HG03575 (cell line): Measurements from ENCODE around the gene RFPL2.
"Not testable (repeated sequence)": the region's sequence is repeated elsewhere in the genome, so short reads cannot be mapped to it uniquely, and the experiment has no call there.

Experiments used
- ATAC-seq: cut with Tn5 transposase; IDR thresholded peaks from one replicate; pipeline ENCODE4 v1.9.1; 2021; ENCODE audit not compliant: unreplicated experiment, insufficient number of reproducible peaks, low FRiP score; ENCODE audit errors: extremely low read depth

RFPL2 gene

GRCh38 chr22:32175683-32176644 lies 28.9 kb downstream of the RFPL2 start:
- no peak for ATAC-seq

- no peak for ATAC-seq
Observed at GRCh38 chr22:32175115-32175514, 29.8 kb downstream of the RFPL2 start.

GRCh38 chr22:32165681-32166080 lies 39.2 kb downstream of the RFPL2 start:
- no peak for ATAC-seq

DNA sequence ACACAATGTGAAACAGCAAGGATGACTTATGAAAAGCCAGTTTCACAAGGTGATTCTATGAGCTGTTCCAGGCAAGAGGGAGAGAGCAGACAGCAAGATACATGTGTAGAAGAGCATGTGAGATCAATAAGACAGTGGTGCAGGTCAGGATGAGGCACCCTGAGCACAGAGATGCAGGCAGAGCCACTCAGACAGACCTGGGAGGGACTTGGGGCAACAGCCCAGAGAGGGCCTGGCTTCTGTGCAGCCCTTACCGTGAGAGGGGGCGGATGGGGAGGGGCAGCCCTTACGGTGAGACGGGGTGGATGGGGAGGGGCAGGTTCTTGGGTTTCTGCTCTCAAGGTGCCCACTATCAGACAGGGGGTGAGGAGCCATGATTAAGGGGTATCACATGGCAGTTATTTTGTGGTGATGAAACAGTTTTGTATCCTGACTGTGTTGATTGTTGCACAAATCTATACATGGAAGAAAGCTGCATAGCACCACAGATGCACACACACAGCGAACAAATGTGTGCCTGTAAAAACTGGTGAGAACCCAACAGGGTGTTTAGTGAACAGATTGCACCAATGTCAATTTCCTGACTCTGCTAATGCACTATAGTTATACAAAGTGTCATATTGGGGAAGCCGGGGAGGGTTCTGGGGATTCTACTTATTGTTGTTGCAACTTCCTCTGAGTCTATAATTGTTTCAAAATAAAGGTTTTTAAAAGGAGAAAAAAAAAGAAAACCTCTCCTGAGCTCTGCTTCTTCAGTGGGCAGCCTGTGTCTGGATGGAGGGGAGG lies 40.6 kb downstream of the RFPL2 start:
- no peak for ATAC-seq

GRCh38 chr22:32160411-32160810 lies 44.5 kb downstream of the RFPL2 start:
- ATAC-seq: not testable (repeated sequence)

DNA sequence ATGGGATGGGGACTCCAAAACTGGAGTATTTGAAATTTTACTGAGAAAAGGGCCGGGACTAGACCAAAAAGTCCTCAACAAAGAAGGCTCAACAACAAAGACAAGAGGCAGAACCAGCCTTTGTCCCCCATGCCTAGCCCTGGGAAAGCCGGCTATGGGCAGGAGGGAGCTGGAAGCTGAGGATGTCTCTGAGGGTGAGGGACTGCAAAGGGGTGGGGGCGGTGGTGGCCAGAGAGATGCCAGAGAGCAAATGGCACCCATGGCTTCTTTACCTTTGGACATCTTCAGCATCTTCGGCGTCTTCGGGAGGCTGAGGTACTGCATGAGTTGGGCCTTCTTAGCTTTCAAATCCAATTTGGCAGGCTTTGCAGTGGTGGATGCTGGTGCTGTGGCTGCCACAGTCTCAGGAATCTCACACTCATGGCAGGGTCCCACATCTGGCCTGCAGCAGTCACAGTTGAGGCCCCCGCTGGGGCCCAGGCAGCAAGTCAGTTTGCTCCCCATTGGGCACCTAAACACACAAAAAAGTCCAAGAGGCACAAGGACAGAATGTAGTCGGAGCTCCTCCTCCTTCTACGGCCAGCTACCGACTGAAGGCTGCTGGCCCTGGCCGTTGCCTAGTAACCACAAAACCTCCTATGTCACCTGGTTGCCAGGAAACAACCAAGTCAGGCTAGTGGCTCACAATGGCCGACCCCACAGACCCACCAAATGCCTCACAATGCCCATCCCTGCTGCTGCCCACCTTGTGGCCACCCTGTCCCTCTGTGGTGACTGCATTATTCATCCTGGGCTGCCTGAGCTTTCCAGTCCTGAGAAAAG lies 46.0 kb downstream of the RFPL2 start, which contains the start of gene C22orf42:
C22orf42 (minus strand) TSS at position 592 of the 822 bp plus-strand sequence; CDS start at position 504, 88 bp downstream.
- no peak for ATAC-seq

GRCh38 chr22:32157632-32158031 lies 47.2 kb downstream of the RFPL2 start:
- not testable (repeated sequence) for ATAC-seq

- not testable (repeated sequence) for ATAC-seq
Observed at GRCh38 chr22:32154727-32155126, 50.1 kb downstream of the RFPL2 start.

DNA sequence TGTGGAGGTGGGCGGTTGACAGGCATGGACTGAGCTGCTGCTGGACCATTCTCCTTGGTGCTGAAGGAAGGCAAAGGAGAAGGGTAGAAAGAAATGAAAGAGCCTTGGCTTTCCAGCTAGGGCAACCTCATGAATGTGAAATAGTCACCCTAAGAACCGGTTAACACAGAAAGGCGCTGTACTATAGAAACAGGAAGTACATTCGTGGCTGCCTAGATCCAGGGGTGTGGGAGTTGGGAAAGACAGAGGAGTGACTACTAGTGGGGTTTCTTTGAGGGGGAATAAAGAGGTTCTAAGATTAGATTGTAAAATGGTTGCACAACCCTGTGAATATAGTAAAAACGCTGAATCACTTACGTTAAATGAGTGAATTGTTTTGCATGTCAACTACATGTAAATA lies 53.2 kb downstream of the RFPL2 start:
- ATAC-seq: not testable (repeated sequence)

DNA sequence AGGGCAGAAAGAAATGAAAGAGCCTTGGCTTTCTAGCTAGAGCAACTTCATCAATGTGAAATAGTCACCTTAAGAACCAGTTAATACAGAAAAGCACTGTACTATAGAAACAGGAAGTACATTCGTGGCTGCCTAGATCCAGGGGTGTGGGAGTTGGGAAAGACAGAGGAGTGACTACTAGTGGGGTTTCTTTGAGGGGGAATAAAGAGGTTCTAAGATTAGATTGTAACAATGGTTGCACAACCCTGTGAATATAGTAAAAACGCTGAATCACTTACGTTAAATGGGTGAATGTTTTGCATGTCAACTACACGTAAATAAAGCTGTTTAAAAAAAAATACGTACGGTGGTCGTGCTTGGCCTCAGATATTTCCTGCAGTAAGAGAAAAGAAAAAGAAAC lies 54.2 kb downstream of the RFPL2 start:
- not testable (repeated sequence) for ATAC-seq

DNA sequence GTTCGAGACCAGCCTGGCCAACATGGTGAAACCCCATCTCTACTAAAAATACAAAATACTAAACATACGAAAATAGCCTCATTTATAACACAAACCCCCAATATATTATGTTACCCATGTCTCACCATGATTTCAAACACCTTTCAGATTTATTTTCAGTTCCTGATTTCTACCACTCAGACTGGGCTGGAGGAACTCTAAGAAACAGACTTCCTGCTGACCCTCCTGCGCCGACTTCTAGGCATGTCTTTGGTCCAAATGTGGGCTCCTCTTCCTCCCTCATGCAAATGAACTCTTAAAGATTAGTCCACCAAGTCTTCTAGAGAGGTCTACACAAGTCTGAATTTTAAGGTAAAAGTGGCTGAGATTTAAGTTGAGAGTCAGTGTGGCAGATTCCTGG lies 56.5 kb downstream of the RFPL2 start:
- not testable (repeated sequence) for ATAC-seq

- not testable (repeated sequence) for ATAC-seq
Observed at GRCh38 chr22:32147128-32147527, 57.7 kb downstream of the RFPL2 start.

DNA sequence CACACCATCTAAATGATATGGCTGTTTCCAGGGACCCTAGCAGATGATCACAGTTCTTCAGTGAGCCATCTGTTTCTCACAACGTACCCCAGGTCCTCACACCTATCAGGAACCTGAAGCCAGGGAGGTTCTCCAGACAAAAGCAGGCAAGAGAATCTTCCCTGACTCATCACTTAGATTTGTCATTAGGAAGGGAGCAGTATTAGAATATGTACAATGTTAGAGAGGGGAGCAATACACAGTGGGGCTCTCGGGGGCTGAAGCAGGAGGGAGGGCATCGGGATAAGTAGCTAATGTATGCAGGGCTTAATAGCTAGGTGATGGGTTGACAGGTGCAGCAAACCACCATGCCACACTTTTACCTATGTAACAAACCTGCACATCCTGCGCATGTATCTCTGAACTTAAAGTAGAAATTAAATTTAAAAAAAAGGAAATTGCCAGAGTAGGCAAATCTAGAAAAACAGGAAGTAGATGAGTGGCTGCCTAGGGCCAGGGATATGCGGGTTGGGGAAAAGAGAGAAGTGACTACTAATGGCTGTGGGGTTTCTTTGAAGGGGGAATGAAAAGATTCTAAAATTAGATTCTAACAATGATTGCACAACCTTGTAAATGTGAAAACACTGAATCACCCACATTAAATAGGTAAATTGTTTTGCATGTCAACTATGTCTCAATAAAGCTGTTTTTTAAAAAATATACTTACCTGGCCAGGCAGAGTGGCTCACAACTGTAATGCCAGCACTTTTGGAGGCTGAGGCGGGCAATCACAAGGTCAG lies 60.2 kb downstream of the RFPL2 start:
- no peak for ATAC-seq

DNA sequence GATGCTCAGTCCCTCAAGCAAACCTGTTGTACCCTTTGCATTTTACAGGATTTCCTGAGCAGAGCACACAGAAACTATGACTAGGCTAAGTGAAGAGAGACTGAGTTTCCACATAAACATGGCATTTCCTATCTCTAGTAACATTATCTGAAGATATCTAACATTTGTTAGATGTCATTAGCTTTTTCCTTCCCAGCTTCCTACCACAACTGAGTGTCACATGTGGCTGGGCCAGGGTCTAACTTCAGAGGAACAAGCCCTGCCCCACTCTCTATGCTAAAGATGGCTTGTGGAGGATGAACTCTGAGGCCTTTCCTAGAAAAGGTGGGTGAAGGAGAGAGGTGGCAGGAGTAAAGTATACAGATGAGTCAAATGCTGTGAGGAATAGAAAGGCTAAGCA lies 62.3 kb downstream of the RFPL2 start:
- no peak for ATAC-seq

DNA sequence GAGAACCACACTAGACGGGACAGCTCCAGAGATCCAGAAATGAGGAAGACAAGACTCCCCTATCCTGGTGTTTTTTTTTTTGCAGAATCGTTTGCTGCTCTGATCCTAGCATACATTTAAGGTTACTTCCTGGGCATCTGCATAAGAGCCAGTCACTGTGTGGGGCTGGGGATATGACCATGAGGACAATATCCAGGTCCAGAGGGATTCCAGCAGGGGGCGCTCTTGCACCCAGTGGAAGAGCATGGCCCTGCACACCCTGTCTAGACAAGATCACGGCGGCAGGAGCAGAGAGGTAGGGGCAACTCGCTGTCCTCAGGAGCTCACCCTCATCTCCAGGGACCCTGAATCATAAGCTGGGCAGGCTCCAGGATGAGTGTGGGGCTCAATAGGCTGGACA lies 64.2 kb downstream of the RFPL2 start:
- not testable (repeated sequence) for ATAC-seq
